ENCODE data around the gene IFT81.

DNA sequence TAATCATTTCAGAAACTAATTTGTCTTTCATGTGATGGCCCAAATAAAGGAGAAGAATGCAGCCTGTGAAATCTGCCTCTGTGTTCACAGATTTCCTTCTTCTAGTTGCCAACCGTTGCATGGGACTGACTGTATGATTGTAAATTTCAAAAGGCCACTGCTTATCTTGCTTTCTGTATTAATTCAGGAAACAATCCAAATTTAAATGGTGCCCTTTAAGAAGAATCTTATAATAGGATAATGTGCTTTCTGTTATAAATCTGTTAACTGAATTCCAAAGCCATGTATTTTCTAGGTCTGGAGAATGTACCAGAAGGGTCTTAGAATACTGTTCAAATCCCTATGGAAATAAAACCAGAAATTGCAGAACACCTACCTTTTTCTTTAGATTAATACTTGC is 98.3 kb downstream of the IFT81 start:
- TF ChIP-seq, protein P1, sequence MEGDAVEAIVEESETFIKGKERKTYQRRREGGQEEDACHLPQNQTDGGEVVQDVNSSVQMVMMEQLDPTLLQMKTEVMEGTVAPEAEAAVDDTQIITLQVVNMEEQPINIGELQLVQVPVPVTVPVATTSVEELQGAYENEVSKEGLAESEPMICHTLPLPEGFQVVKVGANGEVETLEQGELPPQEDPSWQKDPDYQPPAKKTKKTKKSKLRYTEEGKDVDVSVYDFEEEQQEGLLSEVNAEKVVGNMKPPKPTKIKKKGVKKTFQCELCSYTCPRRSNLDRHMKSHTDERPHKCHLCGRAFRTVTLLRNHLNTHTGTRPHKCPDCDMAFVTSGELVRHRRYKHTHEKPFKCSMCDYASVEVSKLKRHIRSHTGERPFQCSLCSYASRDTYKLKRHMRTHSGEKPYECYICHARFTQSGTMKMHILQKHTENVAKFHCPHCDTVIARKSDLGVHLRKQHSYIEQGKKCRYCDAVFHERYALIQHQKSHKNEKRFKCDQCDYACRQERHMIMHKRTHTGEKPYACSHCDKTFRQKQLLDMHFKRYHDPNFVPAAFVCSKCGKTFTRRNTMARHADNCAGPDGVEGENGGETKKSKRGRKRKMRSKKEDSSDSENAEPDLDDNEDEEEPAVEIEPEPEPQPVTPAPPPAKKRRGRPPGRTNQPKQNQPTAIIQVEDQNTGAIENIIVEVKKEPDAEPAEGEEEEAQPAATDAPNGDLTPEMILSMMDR (IDR thresholded peaks at IDR 0.05 in 2 of 3, conservative IDR thresholded peaks at IDR 0.05 in 1 of 3; ENCODE audit: borderline replicate concordance in 1 of 3, insufficient read depth in 1 of 3, low read depth in 2 of 3, low read length in 2 of 3), result no peak
- TF ChIP-seq POLR2A (IDR thresholded peaks at IDR 0.05; ENCODE audit: borderline replicate concordance, extremely low read depth, insufficient read depth, insufficient read length) (no peak), ZNF274 (IDR thresholded peaks at IDR 0.05; ENCODE audit: low read depth, low read length) (no peak), JUND (IDR thresholded peaks at IDR 0.05) (no peak), SRF (IDR thresholded peaks at IDR 0.05; ENCODE audit: low read depth) (no peak), EZH2 (IDR thresholded peaks at IDR 0.05) (no peak), YY1 (IDR thresholded peaks at IDR 0.05; ENCODE audit: extremely low read depth, insufficient replicate concordance, low read depth, low read length) (no peak), EZH2phosphoT487 (IDR thresholded peaks at IDR 0.05; ENCODE audit: borderline replicate concordance) (no peak), SP1 (IDR thresholded peaks at IDR 0.05; ENCODE audit: low read depth) (no peak), CEBPB (IDR thresholded peaks at IDR 0.05; ENCODE audit: low read depth) (no peak)

Measured in HCT116 (cell line).